GM12878 (cell line): Measurements from ENCODE around the gene ANKRD44. TPM values are rescaled to one million over a fixed set of nuclear protein-coding genes. Genes with fewer than 3 reads are reported as not detected.

Experiments
- ATAC-seq: fragments of 200-7000 bp; cut with Tn5 transposase; 3 replicates; pipeline ENCODE4 v1.9.1; 2020; ENCODE audit warnings: mild to moderate bottlenecking, moderate library complexity
- BruUV-seq: library from RNA; stranded (reverse); fragments of 400-500 nt; replicated peaks from 2 replicates; lab custom pipeline; 2021; lab: Mats Ljungman, UMichigan
- CTCF ChIA-PET: fragments of 300-600 bp; sonication (Branson Sonifier 250); formaldehyde crosslinking; extraction: SDS; loops from one replicate; lab custom pipeline; 2021; ENCODE audit warnings: inconsistent platforms; lab: Yijun Ruan, JAX
- POLR2A ChIA-PET: fragments of 350-600 bp; formaldehyde crosslinking; extraction: SDS; loops from one replicate; lab custom pipeline; 2021; ENCODE audit warnings: inconsistent platforms; lab: Charles Lee
- RAD21 ChIA-PET: fragments of 300-600 bp; sonication (Branson Sonifier 250); formaldehyde crosslinking; loops from one replicate; lab custom pipeline; 2023; ENCODE audit warnings: antibody characterized with exemption; ENCODE audit not compliant: unreplicated experiment; lab: Charles Lee
- SMC1A ChIA-PET: fragments of 300-600 bp; sonication (Branson Sonifier 250); formaldehyde crosslinking; loops from one replicate; lab custom pipeline; 2023; ENCODE audit not compliant: unreplicated experiment, uncharacterized antibody; lab: Charles Lee
- DNase-seq: peaks from one replicate; pipeline ENCODE4 v3.0.0-alpha.2; 2011; ENCODE audit warnings: low read depth, low spot score
- FAIRE-seq: peaks from 3 replicates; lab custom pipeline; 2011; peaks lifted over from hg19 to GRCh38; lab: Jason Lieb, UNC
- H2AFZ ChIP-seq: 2 replicates; pipeline ENCODE4 v1.6.0; 2011; ENCODE audit warnings: low read depth, low read length, control low read depth; ENCODE audit not compliant: control insufficient read depth
- H3K27ac ChIP-seq: 2 replicates; pipeline ENCODE4 v1.5.1; 2011; ENCODE audit warnings: control low read depth; ENCODE audit not compliant: control insufficient read depth, insufficient read depth
- H3K27me3 ChIP-seq, 2 experiments: replicated peaks in 1 of 2; 2 replicates each; pipeline versions ENCODE4 v1.6.0 to v1.6.1; 2011; ENCODE audit warnings: low read length in 1 of 2; ENCODE audit not compliant: control insufficient read depth in 2 of 2, insufficient read depth in 2 of 2
- H3K36me3 ChIP-seq, 2 experiments: 2 replicates each; pipeline ENCODE4 v1.5.1; 2011; ENCODE audit warnings: low read length in 1 of 2; ENCODE audit not compliant: control insufficient read depth in 2 of 2, insufficient read depth in 2 of 2
- H3K4me1 ChIP-seq: 2 replicates; pipeline ENCODE4 v1.6.1; 2011; ENCODE audit warnings: mild to moderate bottlenecking, low read length, moderate library complexity, mixed read lengths; ENCODE audit not compliant: control insufficient read depth, insufficient read depth
- H3K4me2 ChIP-seq: 2 replicates; pipeline ENCODE4 v1.6.0; 2011; ENCODE audit warnings: control low read depth; ENCODE audit not compliant: control insufficient read depth, insufficient read depth
- H3K4me3 ChIP-seq: fragments of 200-600 bp; sonication (generic); 2 replicates; pipeline ENCODE4 v1.5.1; 2016
- H3K79me2 ChIP-seq: 2 replicates; pipeline ENCODE4 v1.6.0; 2011; ENCODE audit warnings: low read length; ENCODE audit not compliant: control insufficient read depth, insufficient read depth
- H3K9ac ChIP-seq: 2 replicates; pipeline ENCODE4 v1.8.0; 2011; ENCODE audit warnings: low read length, control low read depth, mixed read lengths; ENCODE audit not compliant: control insufficient read depth, insufficient read depth
- H3K9me3 ChIP-seq: replicated peaks from 3 replicates; pipeline ENCODE4 v1.5.1; 2011; ENCODE audit warnings: mild to moderate bottlenecking, low read length; ENCODE audit not compliant: control insufficient read depth, insufficient read depth
- H4K20me1 ChIP-seq: 2 replicates; pipeline ENCODE4 v1.6.0; 2011; ENCODE audit not compliant: control insufficient read depth, insufficient read depth
- ATF7 ChIP-seq: fragments of 450-650 bp; IDR thresholded peaks from 2 replicates; pipeline ENCODE4 v1.6.1; 2016; ENCODE audit warnings: low read depth, mild to moderate bottlenecking
- CREB1 ChIP-seq: IDR thresholded peaks from 2 replicates; pipeline ENCODE4 v1.6.1; 2012; ENCODE audit warnings: low read depth, mild to moderate bottlenecking, inconsistent platforms
- HSF1 ChIP-seq: fragments of 150-350 bp; IDR thresholded peaks from 2 replicates; pipeline ENCODE4 v1.6.1; 2014; ENCODE audit warnings: mild to moderate bottlenecking, low read depth, low read length
- IRF4 ChIP-seq: IDR thresholded peaks from 2 replicates; pipeline ENCODE4 v1.6.1; 2011; ENCODE audit warnings: low read depth, low read length
- NBN ChIP-seq: fragments of 450-650 bp; IDR thresholded peaks from 2 replicates; pipeline ENCODE4 v1.6.1; 2016
- NR2F1 ChIP-seq: fragments of 450-650 bp; conservative IDR thresholded peaks from 2 replicates; pipeline ENCODE4 v1.6.1; 2017; ENCODE audit warnings: mild to moderate bottlenecking
- PRDM15 ChIP-seq: fragments of 450-650 bp; formaldehyde crosslinking; IDR thresholded peaks from 2 replicates; pipeline ENCODE4 v1.4.0; 2020; ENCODE audit warnings: mild to moderate bottlenecking, moderate library complexity
- SMAD5 ChIP-seq: IDR thresholded peaks from 2 replicates; pipeline ENCODE4 v1.6.1; 2016; ENCODE audit warnings: antibody characterized with exemption, low read depth
- in situ Hi-C: fragments of 300-500 bp; cut with MboI; formaldehyde crosslinking; loops from 9 replicates; pipeline ENCODE4 v1.14.3; 2018; ENCODE audit warnings: mixed read lengths
- intact Hi-C: fragments of 100-400 bp; cut with micrococcal nuclease; formaldehyde crosslinking; loops from one replicate; pipeline ENCODE4 v1.14.2; 2022; ENCODE audit not compliant: unreplicated experiment
- polyA plus RNA-seq, 11 experiments: library from polyadenylated mRNA; depleted of rRNA in 4 of 11; unstranded in 6 of 11; stranded (reverse) in 5 of 11; fragments of >200 nt; fragmentation: Nextera tagmentation in 4 of 11; fragmentation: Illumina TruSeq in 1 of 11; extraction: Ambion mirVana in 4 of 11; extraction: Trizol in 1 of 11; gene quantifications; 1 replicate in 1 of 11; 2 replicates in 10 of 11; pipeline versions ENCODE4 v1.2.1 to v1.2.3, GENCODE V29; 2011 to 2016; ENCODE audit warnings: inconsistent platforms in 2 of 11, missing spikeins in 2 of 11, low read depth in 1 of 11
- total RNA-seq, 4 experiments: library from RNA; depleted of rRNA in 3 of 4; stranded (reverse); fragments of >200 nt in 3 of 4; fragmentation: Illumina TruSeq in 1 of 4; extraction: Trizol in 1 of 4; gene quantifications; 2 replicates each; pipeline versions ENCODE4 v1.2.1 to v1.2.3, GENCODE V29; 2013 to 2021

ANKRD44 gene
- total and polyA plus RNA-seq, 10 of the 15 experiments (the other 5 are each of a cell fraction or from before 2014, with no cell fraction given), result 19.1 to 99.1 (median 59.6) TPM

GRCh38 chr2:197031803-197032202 is 278.8 kb downstream of the ANKRD44 start:
- FAIRE-seq, result no peak

More at GRCh38 chr2:197031803-197032202, 278.8 kb downstream of the ANKRD44 start:
- intact Hi-C loops, result no loop called here
- TF ChIP-seq NBN, result no peak
- TF ChIP-seq ATF7, result no peak
- no peak for TF ChIP-seq CREB1
- no peak for TF ChIP-seq PRDM15
- no peak for TF ChIP-seq IRF4
- no peak for TF ChIP-seq NR2F1
- TF ChIP-seq SMAD5, result no peak
- TF ChIP-seq HSF1, result no peak
- TF ChIP-seq, all 136 proteins: peak for 0
- ChIA-PET CTCF (interaction anchor here (1.5 kb wide), 1 partner anchor 13 kb away, joined by 4 read pairs; no protein-coding TSS in a partner anchor), SMC1A (no interaction called here), RAD21 (no interaction called here), POLR2A (no interaction called here)
- Histone ChIP-seq H3K4me3 (no peak overlapping the region), H3K4me1 (no peaks in the 10 kb centered on the region), H3K27me3 (no peaks in the 10 kb centered on the region), H2AFZ (no peak overlapping the region), H3K27ac (no peak overlapping the region), H3K9ac (no peak overlapping the region), H4K20me1 (no peaks in the 10 kb centered on the region), H3K9me3 (no peaks in the 10 kb centered on the region), H3K36me3 (peaks cover 3 to 44% of the 10 kb centered on the region in 2 experiments; a peak in 3 of 4 replicates), H3K4me2 (no peak overlapping the region), H3K79me2 (no peaks in the 10 kb centered on the region; the same call in 1 of the 2 replicates)
- DNase-seq, result no peak
- ATAC-seq, result no peak
- BruUV-seq, result no TSS peak
- in situ Hi-C loops, result no loop called here
